HEK293 (cell line): ENCODE measurements around the gene NASP.

Experiments used
- CTCF ChIA-PET: fragments of 350-600 bp; formaldehyde crosslinking; extraction: SDS; loops from one replicate; lab custom pipeline; 2021; ENCODE audit warnings: antibody characterized with exemption; lab: Yijun Ruan, JAX
- POLR2A ChIA-PET: fragments of 300-600 bp; formaldehyde crosslinking; extraction: SDS; loops from one replicate; lab custom pipeline; 2020; ENCODE audit warnings: antibody characterized with exemption, inconsistent platforms; lab: Yijun Ruan, JAX
- H3K27ac ChIP-seq: fragments of 200-500 bp; sonication (Bioruptor generic); 2 replicates; pipeline ENCODE4 v1.5.1; 2014; ENCODE audit warnings: low read depth, low read length, control low read depth, inconsistent platforms; ENCODE audit errors: extremely low read depth
- H3K36me3 ChIP-seq, 2 experiments: fragments of 200-500 bp in 1 of 2; sonication (Bioruptor generic) in 1 of 2; 1 replicate in 1 of 2; 2 replicates in 1 of 2; pipeline ENCODE4 v1.5.1; 2014 to 2017; ENCODE audit warnings: inconsistent platforms in 2 of 2, low read length in 2 of 2; ENCODE audit not compliant: control insufficient read depth in 2 of 2, insufficient read depth in 1 of 2
- H3K4me1 ChIP-seq: fragments of 200-500 bp; sonication (Bioruptor generic); 2 replicates; pipeline ENCODE4 v1.5.1; 2014; ENCODE audit warnings: mild to moderate bottlenecking, low read length, inconsistent platforms; ENCODE audit not compliant: control insufficient read depth, insufficient read depth
- H3K4me3 ChIP-seq: 2 replicates; pipeline ENCODE4 v1.5.1; 2011; ENCODE audit warnings: low read depth, mild to moderate bottlenecking, control low read depth, low read length, moderate library complexity
- H3K9me3 ChIP-seq: fragments of 200-500 bp; sonication (Bioruptor generic); 2 replicates; pipeline ENCODE4 v1.5.1; 2014; ENCODE audit warnings: low read depth, low read length, inconsistent platforms; ENCODE audit not compliant: control insufficient read depth, insufficient read depth
- IKZF3 ChIP-seq: fragments of 450-650 bp; IDR thresholded peaks from 2 replicates; pipeline ENCODE4 v1.5.0; 2018; ENCODE audit warnings: missing biosample characterization, mild to moderate bottlenecking, missing genetic modification characterization, moderate library complexity
- KLF1 ChIP-seq: fragments of 450-650 bp; formaldehyde crosslinking; IDR thresholded peaks from 2 replicates; pipeline ENCODE4 v1.5.1; 2016; ENCODE audit warnings: missing biosample characterization, missing genetic modification characterization
- MEIS1 ChIP-seq: sonication (generic); formaldehyde crosslinking; IDR thresholded peaks from 2 replicates; pipeline ENCODE4 v1.8.1; 2022; ENCODE audit warnings: missing genetic modification reagents, mild to moderate bottlenecking, borderline replicate concordance
- YY1 ChIP-seq: fragments of 450-650 bp; formaldehyde crosslinking; IDR thresholded peaks from 2 replicates; pipeline ENCODE4 v1.5.1; 2018; ENCODE audit warnings: missing biosample characterization, missing genetic modification characterization
- ZEB2 ChIP-seq: fragments of 450-650 bp; formaldehyde crosslinking; IDR thresholded peaks from 2 replicates; pipeline ENCODE4 v1.5.1; 2016; ENCODE audit warnings: missing biosample characterization, missing genetic modification characterization
- ZIC2 ChIP-seq: fragments of 450-650 bp; formaldehyde crosslinking; IDR thresholded peaks from 2 replicates; pipeline ENCODE4 v1.5.1; 2016; ENCODE audit warnings: missing biosample characterization, missing genetic modification characterization
- ZNF223 ChIP-seq: fragments of 450-650 bp; formaldehyde crosslinking; IDR thresholded peaks from 2 replicates; pipeline ENCODE4 v1.5.1; 2016; ENCODE audit warnings: missing biosample characterization, missing genetic modification characterization
- ZNF23 ChIP-seq: fragments of 450-650 bp; formaldehyde crosslinking; IDR thresholded peaks from 2 replicates; pipeline ENCODE4 v1.5.1; 2016; ENCODE audit warnings: missing biosample characterization, missing genetic modification characterization, borderline replicate concordance
- ZNF366 ChIP-seq: fragments of 450-650 bp; formaldehyde crosslinking; conservative IDR thresholded peaks from 2 replicates; pipeline ENCODE4 v1.5.1; 2016; ENCODE audit warnings: missing biosample characterization, missing genetic modification characterization
- ZNF426 ChIP-seq: fragments of 450-650 bp; formaldehyde crosslinking; IDR thresholded peaks from 2 replicates; pipeline ENCODE4 v1.5.1; 2017; ENCODE audit warnings: missing biosample characterization, missing genetic modification characterization, mild to moderate bottlenecking, inconsistent platforms, moderate library complexity
- TF ChIP-seq, protein P1 (sequence below): fragments of 450-650 bp; formaldehyde crosslinking; IDR thresholded peaks from 2 replicates; pipeline ENCODE4 v1.5.1; 2016; ENCODE audit warnings: missing biosample characterization, missing genetic modification characterization
- TF ChIP-seq, protein P2 (sequence below): fragments of 450-650 bp; formaldehyde crosslinking; IDR thresholded peaks from 2 replicates; pipeline ENCODE4 v1.5.1; 2016; ENCODE audit warnings: missing biosample characterization, missing genetic modification characterization
- TF ChIP-seq, protein P3 (sequence below): fragments of 450-650 bp; formaldehyde crosslinking; IDR thresholded peaks from 2 replicates; pipeline ENCODE4 v1.5.1; 2016; ENCODE audit warnings: missing biosample characterization, missing genetic modification characterization

Gene NASP

DNA sequence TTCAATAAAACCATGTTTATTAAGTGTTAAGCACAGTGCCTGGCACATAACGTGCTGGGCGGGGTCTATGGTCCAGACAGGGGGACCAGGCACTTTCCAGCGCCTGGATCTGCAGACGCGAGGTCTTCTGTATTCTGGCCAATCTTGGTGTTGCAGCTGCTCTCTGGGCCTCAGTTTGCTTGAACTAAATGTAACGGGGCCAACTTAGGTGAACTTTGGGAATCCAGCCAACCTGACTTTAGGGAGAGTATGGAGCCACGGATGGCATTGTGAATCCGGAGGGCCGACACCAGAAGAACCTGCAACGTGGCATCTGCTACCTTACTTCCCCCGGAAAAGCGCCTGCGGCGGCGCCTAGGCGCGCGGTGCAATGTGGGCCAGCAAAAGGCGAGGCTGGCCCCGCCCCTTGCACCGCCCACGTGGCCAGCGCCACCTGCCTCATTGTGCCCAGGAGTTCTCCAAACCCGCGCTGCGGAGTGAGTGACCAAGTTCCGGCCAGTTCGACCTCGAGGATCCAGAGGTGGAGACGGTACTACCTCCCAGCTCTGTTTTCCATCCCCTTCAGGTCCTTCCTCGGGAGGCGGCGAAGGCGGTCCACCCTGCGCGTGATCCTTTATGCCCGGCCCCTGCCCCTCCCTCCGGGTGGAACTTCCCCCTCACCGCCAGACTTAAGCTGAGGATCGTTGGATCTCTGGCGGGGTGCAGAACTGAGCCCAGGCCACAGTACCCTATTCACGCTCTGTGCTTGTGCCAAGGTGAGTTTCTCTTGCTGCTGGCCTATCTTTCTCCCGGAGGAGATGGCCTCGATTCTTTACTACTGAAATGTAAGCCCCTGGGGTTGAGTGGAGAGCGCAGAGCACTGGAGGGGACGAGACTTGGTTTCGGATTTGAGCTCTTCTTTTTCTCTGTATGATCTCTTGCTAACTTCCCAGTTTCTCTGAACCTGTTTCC is 33.2 kb upstream of the NASP start, which contains the start of gene AKR1A1 (continued):
- TF ChIP-seq ZNF426 (tag by site-specific recombination) (no peak), YY1 (peak; percentile 25; the same call in 1 of the 2 replicates), ZNF223 (tag by site-specific recombination) (peak; percentile 93), IKZF3 (tag by site-specific recombination) (peak; percentile 66; the same call in 1 of the 2 replicates), ZNF23 (tag by site-specific recombination) (no peak), KLF1 (peak; percentile 65), MEIS1 (CRISPR knock-in tag) (no peak)
- TF ChIP-seq, protein P1, sequence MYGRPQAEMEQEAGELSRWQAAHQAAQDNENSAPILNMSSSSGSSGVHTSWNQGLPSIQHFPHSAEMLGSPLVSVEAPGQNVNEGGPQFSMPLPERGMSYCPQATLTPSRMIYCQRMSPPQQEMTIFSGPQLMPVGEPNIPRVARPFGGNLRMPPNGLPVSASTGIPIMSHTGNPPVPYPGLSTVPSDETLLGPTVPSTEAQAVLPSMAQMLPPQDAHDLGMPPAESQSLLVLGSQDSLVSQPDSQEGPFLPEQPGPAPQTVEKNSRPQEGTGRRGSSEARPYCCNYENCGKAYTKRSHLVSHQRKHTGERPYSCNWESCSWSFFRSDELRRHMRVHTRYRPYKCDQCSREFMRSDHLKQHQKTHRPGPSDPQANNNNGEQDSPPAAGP (tag by site-specific recombination), result peak; percentile 67; the same call in 1 of the 2 replicates
- TF ChIP-seq, protein P2, sequence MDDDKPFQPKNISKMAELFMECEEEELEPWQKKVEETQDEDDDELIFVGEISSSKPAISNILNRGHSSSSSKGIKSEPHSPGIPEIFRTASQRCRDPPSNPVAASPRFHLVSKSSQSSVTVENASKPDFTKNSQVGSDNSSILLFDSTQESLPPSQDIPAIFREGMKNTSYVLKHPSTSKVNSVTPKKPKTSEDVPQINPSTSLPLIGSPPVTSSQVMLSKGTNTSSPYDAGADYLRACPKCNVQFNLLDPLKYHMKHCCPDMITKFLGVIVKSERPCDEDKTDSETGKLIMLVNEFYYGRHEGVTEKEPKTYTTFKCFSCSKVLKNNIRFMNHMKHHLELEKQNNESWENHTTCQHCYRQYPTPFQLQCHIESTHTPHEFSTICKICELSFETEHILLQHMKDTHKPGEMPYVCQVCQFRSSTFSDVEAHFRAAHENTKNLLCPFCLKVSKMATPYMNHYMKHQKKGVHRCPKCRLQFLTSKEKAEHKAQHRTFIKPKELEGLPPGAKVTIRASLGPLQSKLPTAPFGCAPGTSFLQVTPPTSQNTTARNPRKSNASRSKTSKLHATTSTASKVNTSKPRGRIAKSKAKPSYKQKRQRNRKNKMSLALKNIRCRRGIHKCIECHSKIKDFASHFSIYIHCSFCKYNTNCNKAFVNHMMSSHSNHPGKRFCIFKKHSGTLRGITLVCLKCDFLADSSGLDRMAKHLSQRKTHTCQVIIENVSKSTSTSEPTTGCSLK, result no peak

DNA sequence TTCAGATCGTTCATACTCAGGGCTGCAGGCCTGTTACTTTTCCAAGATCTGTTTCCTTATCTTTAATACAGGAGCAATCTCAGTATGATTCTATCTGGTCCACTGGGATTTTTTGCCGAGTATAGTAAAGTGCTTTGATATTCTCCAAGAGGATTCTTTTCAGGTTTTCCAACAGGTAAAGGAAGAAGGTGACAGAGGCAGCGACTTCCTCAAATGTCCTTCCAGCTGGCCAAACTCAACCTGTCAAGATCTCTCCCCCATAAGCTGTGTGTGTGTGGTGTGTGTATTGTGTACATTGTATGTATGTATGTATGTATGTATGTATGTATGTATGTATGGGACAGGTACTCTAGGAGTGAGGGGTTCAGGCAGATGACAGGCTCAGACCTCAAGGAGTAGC is 32.2 kb upstream of the NASP start:
- CTCF ChIA-PET, result interaction anchor here (0.9 to 1.9 kb wide), 5 partner anchors 18 to 39 kb away, joined by 3 to 8 read pairs (median 6); partner anchors contain the start of gene PRDX1
- Histone ChIP-seq H3K4me1 (peaks cover 3% of the 10 kb centered on the region; the same call in 1 of the 2 replicates), H3K4me3 (peak overlapping the region; percentile 62), H3K27ac (no peak overlapping the region), H3K36me3 (peaks cover 0 to 36% of the 10 kb centered on the region in 2 experiments; a peak in 2 of 3 replicates), H3K9me3 (no peaks in the 10 kb centered on the region)
- no peak for TF ChIP-seq ZNF23 (tag by site-specific recombination)
- POLR2A ChIA-PET, result interaction anchor here (1.0 to 5.0 kb wide), 11 partner anchors 12 to 212 kb away, joined by 3 to 66 read pairs (median 6); partner anchors contain the start of genes MUTYH, NASP, PRDX1 and TOE1

DNA sequence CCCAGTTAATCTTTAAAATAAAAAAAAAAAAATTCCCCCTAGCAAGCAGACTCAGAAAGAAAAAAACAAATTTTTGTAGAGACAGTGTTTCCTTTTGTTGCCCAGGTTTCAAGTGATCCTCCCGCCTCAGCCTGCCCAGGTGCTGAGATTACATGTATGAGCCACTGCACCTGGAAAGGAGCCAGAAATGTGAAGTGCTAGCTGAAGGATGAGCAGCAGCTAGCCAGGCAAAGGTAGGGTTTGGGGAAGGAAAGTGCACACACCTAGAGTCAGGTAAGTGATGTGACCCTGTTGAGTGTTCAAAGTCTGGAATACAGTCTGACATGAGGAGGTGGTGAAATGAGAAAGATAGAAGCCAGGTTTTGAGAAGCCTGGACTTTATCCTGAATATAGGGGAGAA is 31.5 kb upstream of the NASP start:
- Histone ChIP-seq H3K4me1 (peaks cover 5% of the 10 kb centered on the region), H3K4me3 (no peak overlapping the region), H3K9me3 (no peaks in the 10 kb centered on the region), H3K27ac (no peak overlapping the region)
- TF ChIP-seq ZIC2 (tag by site-specific recombination), result no peak
- TF ChIP-seq, protein P3, sequence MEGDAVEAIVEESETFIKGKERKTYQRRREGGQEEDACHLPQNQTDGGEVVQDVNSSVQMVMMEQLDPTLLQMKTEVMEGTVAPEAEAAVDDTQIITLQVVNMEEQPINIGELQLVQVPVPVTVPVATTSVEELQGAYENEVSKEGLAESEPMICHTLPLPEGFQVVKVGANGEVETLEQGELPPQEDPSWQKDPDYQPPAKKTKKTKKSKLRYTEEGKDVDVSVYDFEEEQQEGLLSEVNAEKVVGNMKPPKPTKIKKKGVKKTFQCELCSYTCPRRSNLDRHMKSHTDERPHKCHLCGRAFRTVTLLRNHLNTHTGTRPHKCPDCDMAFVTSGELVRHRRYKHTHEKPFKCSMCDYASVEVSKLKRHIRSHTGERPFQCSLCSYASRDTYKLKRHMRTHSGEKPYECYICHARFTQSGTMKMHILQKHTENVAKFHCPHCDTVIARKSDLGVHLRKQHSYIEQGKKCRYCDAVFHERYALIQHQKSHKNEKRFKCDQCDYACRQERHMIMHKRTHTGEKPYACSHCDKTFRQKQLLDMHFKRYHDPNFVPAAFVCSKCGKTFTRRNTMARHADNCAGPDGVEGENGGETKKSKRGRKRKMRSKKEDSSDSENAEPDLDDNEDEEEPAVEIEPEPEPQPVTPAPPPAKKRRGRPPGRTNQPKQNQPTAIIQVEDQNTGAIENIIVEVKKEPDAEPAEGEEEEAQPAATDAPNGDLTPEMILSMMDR (tag by site-specific recombination), result no peak
- 0 out of 2 replicates have a peak, but pooled peaks have one; percentile 16 for TF ChIP-seq ZEB2
- TF ChIP-seq ZNF366, result 0 out of 2 replicates have a peak, but pooled peaks have one; percentile 25
- TF ChIP-seq, all 188 proteins: peak for 2
- ChIA-PET POLR2A (interaction anchor here (2.4 to 5.0 kb wide), 2 partner anchors 27 to 31 kb away, joined by 9 to 66 read pairs; partner anchors contain the start of gene PRDX1), CTCF (no interaction called here)
- H3K36me3 ChIP-seq, result peaks cover 0 to 36% of the 10 kb centered on the region in 2 experiments; a peak in 2 of 3 replicates
